Mesenchymal stem cell (in vitro differentiated cells and primary cell): ENCODE data around the gene GKAP1.

Experiments used
- DNase-seq: peaks from one replicate; pipeline ENCODE4 v3.0.0-alpha.2; 2013
- H2AFZ ChIP-seq: one replicate; pipeline ENCODE4 v1.6.1; 2013; ENCODE audit warnings: low read depth, mild to moderate bottlenecking, control low read depth, inconsistent platforms, low read length, moderate library complexity
- H2AK5ac ChIP-seq: 2 replicates; pipeline ENCODE4 v1.6.1; 2013; ENCODE audit warnings: low read length, moderate library complexity, mild to moderate bottlenecking, inconsistent platforms; ENCODE audit not compliant: severe bottlenecking
- H2BK120ac ChIP-seq: one replicate; pipeline ENCODE4 v1.6.1; 2013; ENCODE audit warnings: low read depth, mild to moderate bottlenecking, inconsistent platforms, low read length, moderate library complexity
- H2BK12ac ChIP-seq, 2 experiments: one replicate each; pipeline ENCODE4 v1.6.1; 2013; ENCODE audit warnings: inconsistent platforms in 2 of 2, low read length in 2 of 2, mild to moderate bottlenecking in 2 of 2, moderate library complexity in 2 of 2, control low read depth in 1 of 2
- H2BK15ac ChIP-seq: one replicate; pipeline ENCODE4 v1.6.1; 2013; ENCODE audit warnings: mild to moderate bottlenecking, low read depth, inconsistent platforms; ENCODE audit not compliant: poor library complexity, severe bottlenecking
- H2BK5ac ChIP-seq: 2 replicates; pipeline ENCODE4 v1.6.1; 2013; ENCODE audit warnings: low read depth, mild to moderate bottlenecking, low read length, control low read depth, inconsistent platforms; ENCODE audit not compliant: poor library complexity, severe bottlenecking
- H3K14ac ChIP-seq, 2 experiments: one replicate each; pipeline ENCODE4 v1.6.1; 2013; ENCODE audit warnings: inconsistent platforms in 2 of 2, low read length in 2 of 2, control low read depth in 1 of 2, mild to moderate bottlenecking in 1 of 2, moderate library complexity in 1 of 2
- H3K18ac ChIP-seq, 2 experiments: one replicate each; pipeline ENCODE4 v1.6.1; 2013; ENCODE audit warnings: inconsistent platforms in 2 of 2, low read length in 2 of 2, control low read depth in 1 of 2, low read depth in 1 of 2, mild to moderate bottlenecking in 1 of 2
- H3K23ac ChIP-seq, 2 experiments: one replicate each; pipeline ENCODE4 v1.6.1; 2013; ENCODE audit warnings: inconsistent platforms in 2 of 2, low read length in 2 of 2, mild to moderate bottlenecking in 2 of 2, moderate library complexity in 2 of 2, control low read depth in 1 of 2
- H3K27ac ChIP-seq: 2 replicates; pipeline ENCODE4 v1.5.1; 2013; ENCODE audit warnings: mild to moderate bottlenecking, moderate library complexity, low read length, control low read depth, inconsistent platforms; ENCODE audit not compliant: poor library complexity, severe bottlenecking
- H3K27me3 ChIP-seq, 2 experiments: 2 replicates each; pipeline versions ENCODE4 v1.6.1 to v1.7.0; 2013; ENCODE audit warnings: low read length in 2 of 2, mild to moderate bottlenecking in 2 of 2, moderate library complexity in 2 of 2, control low read depth in 1 of 2, inconsistent platforms in 1 of 2; ENCODE audit not compliant: control insufficient read depth in 1 of 2, insufficient read depth in 1 of 2
- H3K36me3 ChIP-seq, 2 experiments: 2 replicates each; pipeline versions ENCODE4 v1.6.1 to v1.7.0; 2013; ENCODE audit warnings: low read length in 2 of 2, control low read depth in 1 of 2, inconsistent platforms in 1 of 2, low read depth in 1 of 2, mild to moderate bottlenecking in 1 of 2; ENCODE audit not compliant: insufficient read depth in 2 of 2, control insufficient read depth in 1 of 2
- H3K4ac ChIP-seq, 2 experiments: one replicate each; pipeline ENCODE4 v1.6.1; 2013; ENCODE audit warnings: inconsistent platforms in 2 of 2, low read length in 2 of 2, mild to moderate bottlenecking in 2 of 2, moderate library complexity in 2 of 2, control low read depth in 1 of 2, low read depth in 1 of 2
- H3K4me1 ChIP-seq: 2 replicates; pipeline ENCODE4 v1.6.1; 2013; ENCODE audit warnings: low read depth, low read length, control low read depth; ENCODE audit not compliant: control insufficient read depth, insufficient read depth
- H3K4me2 ChIP-seq: 2 replicates; pipeline ENCODE4 v1.6.1; 2013; ENCODE audit warnings: low read length, mild to moderate bottlenecking, inconsistent platforms; ENCODE audit not compliant: poor library complexity, severe bottlenecking
- H3K4me3 ChIP-seq, 2 experiments: 2 replicates each; pipeline versions ENCODE4 v1.5.1 to v1.7.0; 2013; ENCODE audit warnings: low read length in 2 of 2, mild to moderate bottlenecking in 2 of 2, control low read depth in 1 of 2, low read depth in 1 of 2; ENCODE audit not compliant: insufficient read depth in 1 of 2
- H3K79me1 ChIP-seq: replicated peaks from 2 replicates; pipeline ENCODE4 v1.6.1; 2013; ENCODE audit warnings: mild to moderate bottlenecking, control low read depth, low read length, inconsistent platforms; ENCODE audit not compliant: poor library complexity, severe bottlenecking
- H3K9ac ChIP-seq: 2 replicates; pipeline ENCODE4 v1.7.0; 2013; ENCODE audit warnings: mild to moderate bottlenecking, low read length, moderate library complexity
- H3K9me3 ChIP-seq: 2 replicates; pipeline ENCODE4 v1.7.0; 2013; ENCODE audit warnings: mild to moderate bottlenecking, low read length; ENCODE audit not compliant: control insufficient read depth
- H4K8ac ChIP-seq: one replicate; pipeline ENCODE4 v1.6.1; 2013; ENCODE audit warnings: inconsistent platforms, mild to moderate bottlenecking, low read length, moderate library complexity
- H4K91ac ChIP-seq: one replicate; pipeline ENCODE4 v1.6.1; 2013; ENCODE audit warnings: mild to moderate bottlenecking, low read length, inconsistent platforms
- WGBS: methylation state at CpG from one replicate; pipeline ENCODE4 v1.1.7; 2013; ENCODE audit warnings: mixed read lengths; 5-methylcytosine and 5-hydroxymethylcytosine counted together

GKAP1 gene

GRCh38 chr9:83721509-83721908 is 96.1 kb downstream of the GKAP1 start:
- H2BK15ac ChIP-seq, result no peak overlapping the region
- no peak overlapping the region for H4K8ac ChIP-seq
- H3K4ac ChIP-seq, result no peak overlapping the region
- no peak overlapping the region for H3K23ac ChIP-seq
- H3K4me2 ChIP-seq, result no peak overlapping the region
- no peak overlapping the region for H3K14ac ChIP-seq
- H3K9ac ChIP-seq, result no peak overlapping the region
- no peaks in the 10 kb centered on the region for H3K36me3 ChIP-seq
- H3K27me3 ChIP-seq, result peaks cover 5% of the 10 kb centered on the region in 2 experiments
- H3K4me1 ChIP-seq, result no peaks in the 10 kb centered on the region
- no peak for DNase-seq
- H3K27ac ChIP-seq, result no peak overlapping the region
- no peak overlapping the region for H2AFZ ChIP-seq
- no peak overlapping the region for H2BK5ac ChIP-seq
- no peaks in the 10 kb centered on the region for H3K9me3 ChIP-seq
- H2AK5ac ChIP-seq, result no peak overlapping the region
- no peak overlapping the region for H4K91ac ChIP-seq
- no peak overlapping the region for H2BK12ac ChIP-seq
- no peaks in the 10 kb centered on the region for H3K79me1 ChIP-seq
- no peak overlapping the region for H2BK120ac ChIP-seq
- H3K4me3 ChIP-seq, result no peak overlapping the region
- H3K18ac ChIP-seq, result no peak overlapping the region

- Histone ChIP-seq H3K27me3 (no peaks in the 10 kb centered on the region), H2BK5ac (no peak overlapping the region), H3K23ac (no peak overlapping the region), H3K4me2 (no peak overlapping the region), H3K14ac (no peak overlapping the region), H2BK120ac (no peak overlapping the region), H3K36me3 (no peaks in the 10 kb centered on the region), H2BK12ac (no peak overlapping the region), H4K8ac (no peak overlapping the region), H4K91ac (no peak overlapping the region), H3K79me1 (no peaks in the 10 kb centered on the region), H3K4me1 (no peaks in the 10 kb centered on the region), H2AFZ (no peak overlapping the region), H3K9me3 (no peaks in the 10 kb centered on the region), H2AK5ac (no peak overlapping the region), H3K4me3 (no peak overlapping the region), H3K18ac (no peak overlapping the region), H3K9ac (no peak overlapping the region), H2BK15ac (no peak overlapping the region), H3K4ac (no peak overlapping the region), H3K27ac (no peak overlapping the region)
- no peak for DNase-seq
These were observed 101.8 kb downstream of the GKAP1 start for GRCh38 chr9:83715794-83716193.

GRCh38 chr9:83715221-83715620 is 102.3 kb downstream of the GKAP1 start:
- no peaks in the 10 kb centered on the region for H3K36me3 ChIP-seq
- H4K8ac ChIP-seq, result no peak overlapping the region
- no peak overlapping the region for H2BK120ac ChIP-seq
- H3K27ac ChIP-seq, result no peak overlapping the region
- H2BK15ac ChIP-seq, result no peak overlapping the region
- WGBS, result 50% methylated on average over 1 of the region's 1 CpG
- no peak overlapping the region for H3K4ac ChIP-seq
- H2BK12ac ChIP-seq, result no peak overlapping the region
- no peaks in the 10 kb centered on the region for H3K27me3 ChIP-seq
- H3K79me1 ChIP-seq, result no peaks in the 10 kb centered on the region
- no peaks in the 10 kb centered on the region for H3K9me3 ChIP-seq
- no peak overlapping the region for H4K91ac ChIP-seq
- H3K14ac ChIP-seq, result no peak overlapping the region
- H3K4me1 ChIP-seq, result no peaks in the 10 kb centered on the region
- no peak for DNase-seq
- H3K18ac ChIP-seq, result no peak overlapping the region
- no peak overlapping the region for H3K4me3 ChIP-seq
- H2AK5ac ChIP-seq, result no peak overlapping the region
- H2AFZ ChIP-seq, result no peak overlapping the region
- no peak overlapping the region for H3K4me2 ChIP-seq
- H3K9ac ChIP-seq, result no peak overlapping the region
- H3K23ac ChIP-seq, result no peak overlapping the region
- H2BK5ac ChIP-seq, result no peak overlapping the region

- Histone ChIP-seq H3K18ac (no peak overlapping the region), H2AK5ac (no peak overlapping the region), H3K36me3 (no peaks in the 10 kb centered on the region), H2BK120ac (no peak overlapping the region), H4K8ac (no peak overlapping the region), H3K9ac (no peak overlapping the region), H3K27ac (no peak overlapping the region), H3K4me2 (no peak overlapping the region), H2AFZ (no peak overlapping the region), H3K4me1 (no peaks in the 10 kb centered on the region), H2BK15ac (no peak overlapping the region), H3K27me3 (no peaks in the 10 kb centered on the region), H4K91ac (no peak overlapping the region), H2BK12ac (no peak overlapping the region), H3K4me3 (no peak overlapping the region), H3K4ac (no peak overlapping the region), H3K14ac (no peak overlapping the region), H3K23ac (no peak overlapping the region), H3K9me3 (no peaks in the 10 kb centered on the region), H2BK5ac (no peak overlapping the region), H3K79me1 (no peaks in the 10 kb centered on the region)
- no peak for DNase-seq
- WGBS, result 72% methylated on average over 3 of the region's 3 CpGs
These were observed 103.2 kb downstream of the GKAP1 start for GRCh38 chr9:83714329-83714728.
